ENCODE data around the gene CACNB2.
"Not testable (repeated sequence)": the region's sequence is repeated elsewhere in the genome, so short reads cannot be mapped to it uniquely, and the experiment has no call there.

- TF ChIP-seq, protein P1, sequence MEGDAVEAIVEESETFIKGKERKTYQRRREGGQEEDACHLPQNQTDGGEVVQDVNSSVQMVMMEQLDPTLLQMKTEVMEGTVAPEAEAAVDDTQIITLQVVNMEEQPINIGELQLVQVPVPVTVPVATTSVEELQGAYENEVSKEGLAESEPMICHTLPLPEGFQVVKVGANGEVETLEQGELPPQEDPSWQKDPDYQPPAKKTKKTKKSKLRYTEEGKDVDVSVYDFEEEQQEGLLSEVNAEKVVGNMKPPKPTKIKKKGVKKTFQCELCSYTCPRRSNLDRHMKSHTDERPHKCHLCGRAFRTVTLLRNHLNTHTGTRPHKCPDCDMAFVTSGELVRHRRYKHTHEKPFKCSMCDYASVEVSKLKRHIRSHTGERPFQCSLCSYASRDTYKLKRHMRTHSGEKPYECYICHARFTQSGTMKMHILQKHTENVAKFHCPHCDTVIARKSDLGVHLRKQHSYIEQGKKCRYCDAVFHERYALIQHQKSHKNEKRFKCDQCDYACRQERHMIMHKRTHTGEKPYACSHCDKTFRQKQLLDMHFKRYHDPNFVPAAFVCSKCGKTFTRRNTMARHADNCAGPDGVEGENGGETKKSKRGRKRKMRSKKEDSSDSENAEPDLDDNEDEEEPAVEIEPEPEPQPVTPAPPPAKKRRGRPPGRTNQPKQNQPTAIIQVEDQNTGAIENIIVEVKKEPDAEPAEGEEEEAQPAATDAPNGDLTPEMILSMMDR (IDR thresholded peaks at IDR 0.05; ENCODE audit: extremely low read depth in 1 of 2, insufficient read depth in 1 of 2, low read depth in 1 of 2, low read length in 2 of 2) = not testable (repeated sequence)
- TF ChIP-seq EZH2 (IDR thresholded peaks at IDR 0.05; ENCODE audit: borderline replicate concordance, low read depth, low read length, severe bottlenecking); MYC (IDR thresholded peaks at IDR 0.05; ENCODE audit: low read depth, low read length); POLR2A (IDR thresholded peaks at IDR 0.05; ENCODE audit: low read depth, low read length); POLR2AphosphoS5 (IDR thresholded peaks at IDR 0.05; ENCODE audit: insufficient read depth, low read depth, low read length); JUN (IDR thresholded peaks at IDR 0.05; ENCODE audit: borderline replicate concordance, insufficient read depth, insufficient read length, low read depth); GATA2 (IDR thresholded peaks at IDR 0.05; ENCODE audit: insufficient read depth, insufficient read length, low read depth, low read length): not testable (repeated sequence)
- TF ChIP-seq, protein P2, sequence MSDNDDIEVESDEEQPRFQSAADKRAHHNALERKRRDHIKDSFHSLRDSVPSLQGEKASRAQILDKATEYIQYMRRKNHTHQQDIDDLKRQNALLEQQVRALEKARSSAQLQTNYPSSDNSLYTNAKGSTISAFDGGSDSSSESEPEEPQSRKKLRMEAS (IDR thresholded peaks at IDR 0.05; ENCODE audit: insufficient read depth, insufficient read length) = not testable (repeated sequence)
Observed at GRCh38 chr10:18181382-18181781, 41.2 kb downstream of the CACNB2 start.

Data from endothelial cell of umbilical vein (primary cell).